Measurements from ENCODE around the gene AEBP1. TPM values are rescaled to one million over a fixed set of nuclear protein-coding genes. Genes with fewer than 3 reads are reported as not detected.

AEBP1 gene
- total RNA-seq, 1 experiment from 2014 or later, result 30.1 TPM

- TF ChIP-seq EZH2 (IDR thresholded peaks at IDR 0.05; ENCODE audit: borderline replicate concordance, low read depth, low read length, poor library complexity, severe bottlenecking), result no peak
- TF ChIP-seq, protein P1, sequence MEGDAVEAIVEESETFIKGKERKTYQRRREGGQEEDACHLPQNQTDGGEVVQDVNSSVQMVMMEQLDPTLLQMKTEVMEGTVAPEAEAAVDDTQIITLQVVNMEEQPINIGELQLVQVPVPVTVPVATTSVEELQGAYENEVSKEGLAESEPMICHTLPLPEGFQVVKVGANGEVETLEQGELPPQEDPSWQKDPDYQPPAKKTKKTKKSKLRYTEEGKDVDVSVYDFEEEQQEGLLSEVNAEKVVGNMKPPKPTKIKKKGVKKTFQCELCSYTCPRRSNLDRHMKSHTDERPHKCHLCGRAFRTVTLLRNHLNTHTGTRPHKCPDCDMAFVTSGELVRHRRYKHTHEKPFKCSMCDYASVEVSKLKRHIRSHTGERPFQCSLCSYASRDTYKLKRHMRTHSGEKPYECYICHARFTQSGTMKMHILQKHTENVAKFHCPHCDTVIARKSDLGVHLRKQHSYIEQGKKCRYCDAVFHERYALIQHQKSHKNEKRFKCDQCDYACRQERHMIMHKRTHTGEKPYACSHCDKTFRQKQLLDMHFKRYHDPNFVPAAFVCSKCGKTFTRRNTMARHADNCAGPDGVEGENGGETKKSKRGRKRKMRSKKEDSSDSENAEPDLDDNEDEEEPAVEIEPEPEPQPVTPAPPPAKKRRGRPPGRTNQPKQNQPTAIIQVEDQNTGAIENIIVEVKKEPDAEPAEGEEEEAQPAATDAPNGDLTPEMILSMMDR (conservative IDR thresholded peaks at IDR 0.05; ENCODE audit: low read depth, low read length), result no peak
- Histone ChIP-seq H3K27me3 (replicated peaks; ENCODE audit: insufficient read depth, low read depth, low read length, poor library complexity) (no peaks in the 10 kb centered on the region), H3K27ac (ENCODE audit: low read depth, low read length, poor library complexity, severe bottlenecking) (no peak overlapping the region), H3K4me3 (ENCODE audit: low read depth, low read length, poor library complexity, severe bottlenecking) (no peak overlapping the region), H3K9me3 (ENCODE audit: low read depth, low read length, poor library complexity, severe bottlenecking) (no peaks in the 10 kb centered on the region), H3K36me3 (ENCODE audit: insufficient read depth, low read length, poor library complexity, severe bottlenecking) (no peaks in the 10 kb centered on the region), H3K4me1 (ENCODE audit: insufficient read depth, low read length, poor library complexity, severe bottlenecking) (no peaks in the 10 kb centered on the region)
- ChIA-PET CTCF (no interaction called here), POLR2A (ENCODE audit: low non-redundant PET) (no interaction called here)
- no TSS peak for BruUV-seq (replicated peaks)
- intact Hi-C loops (cut with micrococcal nuclease; ENCODE audit: unreplicated experiment), result no loop called here
- no peak for DNase-seq (ENCODE audit: low spot score)
These were observed 53.3 kb downstream of the AEBP1 start for GRCh38 chr7:44157116-44158080.

DNA sequence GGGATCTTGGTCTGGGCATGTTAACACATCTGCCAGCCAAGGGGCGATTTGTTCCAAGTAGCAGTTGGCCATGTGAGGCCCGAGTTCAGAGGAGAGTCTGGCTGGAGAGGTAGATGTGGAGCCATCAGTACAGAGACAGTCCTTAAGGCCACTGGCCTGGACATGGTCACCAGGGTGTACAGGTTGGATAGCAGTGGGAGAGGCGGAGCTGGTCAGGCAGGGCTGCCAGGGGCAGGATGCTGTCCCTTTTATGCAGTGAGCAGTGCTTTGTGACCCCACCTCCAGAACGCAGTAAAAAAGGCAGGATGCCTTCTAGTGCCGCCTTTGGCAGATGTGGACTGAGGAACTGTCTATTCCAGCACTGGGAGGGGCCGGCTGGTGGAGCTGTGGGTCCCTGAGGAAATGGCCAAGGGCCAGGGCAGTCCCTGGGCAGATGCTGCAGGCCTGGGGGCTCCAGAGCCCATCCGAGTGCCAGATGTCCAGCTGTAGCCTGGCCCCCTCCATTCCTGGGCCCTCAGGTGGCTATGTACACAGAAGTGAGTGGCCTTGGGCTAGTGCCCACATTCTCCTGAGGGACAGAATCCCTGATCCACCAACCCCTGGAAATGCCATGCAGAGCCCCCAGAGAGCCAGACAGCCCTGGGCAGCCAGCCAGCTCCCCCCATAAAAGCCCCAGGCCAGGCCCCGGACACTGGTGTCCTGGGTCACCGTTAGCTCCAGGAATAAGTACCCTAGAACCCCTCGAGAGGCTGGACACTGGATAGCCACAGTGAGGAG lies 54.1 kb downstream of the AEBP1 start:
- ChIA-PET POLR2A (ENCODE audit: low non-redundant PET) (no interaction called here), CTCF (no interaction called here)
- no peak overlapping the region for H3K27ac ChIP-seq (ENCODE audit: low read depth, low read length, poor library complexity, severe bottlenecking)
- no peak overlapping the region for H3K4me3 ChIP-seq (ENCODE audit: low read depth, low read length, poor library complexity, severe bottlenecking)
- no TSS peak for BruUV-seq (replicated peaks)
- TF ChIP-seq, protein P1 (conservative IDR thresholded peaks at IDR 0.05; ENCODE audit: low read depth, low read length), result no peak
- no peak for TF ChIP-seq EZH2 (IDR thresholded peaks at IDR 0.05; ENCODE audit: borderline replicate concordance, low read depth, low read length, poor library complexity, severe bottlenecking)
- no peaks in the 10 kb centered on the region for H3K9me3 ChIP-seq (ENCODE audit: low read depth, low read length, poor library complexity, severe bottlenecking)
- DNase-seq (ENCODE audit: low spot score), result no peak
- intact Hi-C loops (cut with micrococcal nuclease; ENCODE audit: unreplicated experiment), result no loop called here
- no peaks in the 10 kb centered on the region for H3K4me1 ChIP-seq (ENCODE audit: insufficient read depth, low read length, poor library complexity, severe bottlenecking)
- H3K36me3 ChIP-seq (ENCODE audit: insufficient read depth, low read length, poor library complexity, severe bottlenecking), result no peaks in the 10 kb centered on the region
- no peaks in the 10 kb centered on the region for H3K27me3 ChIP-seq (replicated peaks; ENCODE audit: insufficient read depth, low read depth, low read length, poor library complexity)

DNA sequence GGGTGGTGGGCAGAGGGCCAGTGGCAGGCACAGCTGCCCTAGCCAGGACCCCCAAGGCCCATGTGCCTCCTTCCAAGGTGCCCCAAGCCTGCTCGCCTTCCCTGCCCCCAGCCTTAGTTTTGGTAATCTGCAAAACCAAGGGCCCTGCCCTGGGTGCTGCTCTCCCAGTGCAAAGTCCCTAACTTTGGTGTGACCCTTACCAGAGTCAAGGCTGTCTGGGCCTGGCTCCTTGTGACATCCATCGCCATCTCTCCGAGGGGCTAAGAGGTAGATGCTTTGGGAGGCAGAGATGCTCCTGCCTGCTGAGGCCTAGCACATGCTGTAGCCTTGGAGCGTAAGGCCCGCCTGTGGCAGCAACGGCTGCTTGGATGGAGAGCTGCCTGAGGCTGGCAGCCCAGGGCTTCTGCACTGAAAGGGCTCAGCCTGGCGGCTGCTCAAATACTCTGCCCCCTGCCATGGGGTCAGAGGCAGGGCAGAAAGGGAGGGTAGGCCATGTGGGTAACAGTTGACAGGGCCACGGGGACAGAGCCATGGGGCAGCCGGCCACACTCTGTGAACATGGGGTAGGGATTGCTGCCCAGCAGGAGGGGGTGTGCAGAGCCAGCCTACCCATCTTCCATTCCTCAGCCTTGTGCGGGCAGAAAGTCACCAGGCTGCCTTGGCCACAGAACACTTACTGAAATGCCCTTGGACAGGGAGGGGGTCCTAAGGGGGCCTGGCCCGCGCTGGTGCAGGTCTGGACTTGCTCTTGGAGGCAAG lies 54.9 kb downstream of the AEBP1 start:
- TF ChIP-seq EZH2 (IDR thresholded peaks at IDR 0.05; ENCODE audit: borderline replicate concordance, low read depth, low read length, poor library complexity, severe bottlenecking), result no peak
- TF ChIP-seq, protein P1 (conservative IDR thresholded peaks at IDR 0.05; ENCODE audit: low read depth, low read length), result no peak
- BruUV-seq (replicated peaks), result no TSS peak
- DNase-seq (ENCODE audit: low spot score), result no peak
- CTCF ChIA-PET, result no interaction called here
- no peaks in the 10 kb centered on the region for H3K4me1 ChIP-seq (ENCODE audit: insufficient read depth, low read length, poor library complexity, severe bottlenecking)
- POLR2A ChIA-PET (ENCODE audit: low non-redundant PET), result no interaction called here
- H3K4me3 ChIP-seq (ENCODE audit: low read depth, low read length, poor library complexity, severe bottlenecking), result no peak overlapping the region
- no peaks in the 10 kb centered on the region for H3K36me3 ChIP-seq (ENCODE audit: insufficient read depth, low read length, poor library complexity, severe bottlenecking)
- no peaks in the 10 kb centered on the region for H3K27me3 ChIP-seq (replicated peaks; ENCODE audit: insufficient read depth, low read depth, low read length, poor library complexity)
- H3K9me3 ChIP-seq (ENCODE audit: low read depth, low read length, poor library complexity, severe bottlenecking), result no peaks in the 10 kb centered on the region
- no peak overlapping the region for H3K27ac ChIP-seq (ENCODE audit: low read depth, low read length, poor library complexity, severe bottlenecking)
- intact Hi-C loops (cut with micrococcal nuclease; ENCODE audit: unreplicated experiment), result no loop called here

Measured in A673 (cell line).